ENCODE data around the gene ZDHHC18.
A peak's percentile ranks its signal among the peaks of the same experiment; 100 is the strongest.
"Not testable (repeated sequence)": the region's sequence is repeated elsewhere in the genome, so short reads cannot be mapped to it uniquely, and the experiment has no call there.

The ZDHHC18 gene

DNA sequence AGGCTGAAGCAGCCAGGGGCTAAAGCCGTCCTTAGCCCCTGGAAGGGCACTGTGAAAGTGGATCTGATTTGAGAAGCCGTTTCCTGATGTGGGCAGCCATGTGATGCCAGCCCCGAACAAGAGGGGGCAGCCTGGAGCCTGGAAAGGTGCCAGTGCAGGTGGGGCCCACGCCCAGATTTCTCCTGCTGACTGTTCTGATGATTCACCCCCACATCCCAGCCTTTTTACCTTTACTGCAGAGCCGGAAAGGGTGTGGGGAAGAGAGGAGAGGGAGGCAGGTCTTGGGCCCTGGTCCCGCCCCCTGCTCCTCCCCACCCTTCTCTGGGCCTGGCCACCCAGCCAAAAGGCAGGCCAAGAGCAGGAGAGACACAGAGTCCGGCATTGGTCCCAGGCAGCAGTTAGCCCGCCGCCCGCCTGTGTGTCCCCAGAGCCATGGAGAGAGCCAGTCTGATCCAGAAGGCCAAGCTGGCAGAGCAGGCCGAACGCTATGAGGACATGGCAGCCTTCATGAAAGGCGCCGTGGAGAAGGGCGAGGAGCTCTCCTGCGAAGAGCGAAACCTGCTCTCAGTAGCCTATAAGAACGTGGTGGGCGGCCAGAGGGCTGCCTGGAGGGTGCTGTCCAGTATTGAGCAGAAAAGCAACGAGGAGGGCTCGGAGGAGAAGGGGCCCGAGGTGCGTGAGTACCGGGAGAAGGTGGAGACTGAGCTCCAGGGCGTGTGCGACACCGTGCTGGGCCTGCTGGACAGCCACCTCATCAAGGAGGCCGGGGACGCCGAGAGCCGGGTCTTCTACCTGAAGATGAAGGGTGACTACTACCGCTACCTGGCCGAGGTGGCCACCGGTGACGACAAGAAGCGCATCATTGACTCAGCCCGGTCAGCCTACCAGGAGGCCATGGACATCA lies 36.5 kb downstream of the ZDHHC18 start, which contains the start of gene SFN:
Gene SFN, plus strand, starts transcription at position 369 of the 904 bp plus-strand sequence. Its CDS starts 64 bp downstream, at position 433.
- DNase-seq: peak; percentile 47

DNA sequence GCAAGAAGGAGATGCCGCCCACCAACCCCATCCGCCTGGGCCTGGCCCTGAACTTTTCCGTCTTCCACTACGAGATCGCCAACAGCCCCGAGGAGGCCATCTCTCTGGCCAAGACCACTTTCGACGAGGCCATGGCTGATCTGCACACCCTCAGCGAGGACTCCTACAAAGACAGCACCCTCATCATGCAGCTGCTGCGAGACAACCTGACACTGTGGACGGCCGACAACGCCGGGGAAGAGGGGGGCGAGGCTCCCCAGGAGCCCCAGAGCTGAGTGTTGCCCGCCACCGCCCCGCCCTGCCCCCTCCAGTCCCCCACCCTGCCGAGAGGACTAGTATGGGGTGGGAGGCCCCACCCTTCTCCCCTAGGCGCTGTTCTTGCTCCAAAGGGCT lies 37.2 kb downstream of the ZDHHC18 start:
- DNase-seq: no peak

DNA sequence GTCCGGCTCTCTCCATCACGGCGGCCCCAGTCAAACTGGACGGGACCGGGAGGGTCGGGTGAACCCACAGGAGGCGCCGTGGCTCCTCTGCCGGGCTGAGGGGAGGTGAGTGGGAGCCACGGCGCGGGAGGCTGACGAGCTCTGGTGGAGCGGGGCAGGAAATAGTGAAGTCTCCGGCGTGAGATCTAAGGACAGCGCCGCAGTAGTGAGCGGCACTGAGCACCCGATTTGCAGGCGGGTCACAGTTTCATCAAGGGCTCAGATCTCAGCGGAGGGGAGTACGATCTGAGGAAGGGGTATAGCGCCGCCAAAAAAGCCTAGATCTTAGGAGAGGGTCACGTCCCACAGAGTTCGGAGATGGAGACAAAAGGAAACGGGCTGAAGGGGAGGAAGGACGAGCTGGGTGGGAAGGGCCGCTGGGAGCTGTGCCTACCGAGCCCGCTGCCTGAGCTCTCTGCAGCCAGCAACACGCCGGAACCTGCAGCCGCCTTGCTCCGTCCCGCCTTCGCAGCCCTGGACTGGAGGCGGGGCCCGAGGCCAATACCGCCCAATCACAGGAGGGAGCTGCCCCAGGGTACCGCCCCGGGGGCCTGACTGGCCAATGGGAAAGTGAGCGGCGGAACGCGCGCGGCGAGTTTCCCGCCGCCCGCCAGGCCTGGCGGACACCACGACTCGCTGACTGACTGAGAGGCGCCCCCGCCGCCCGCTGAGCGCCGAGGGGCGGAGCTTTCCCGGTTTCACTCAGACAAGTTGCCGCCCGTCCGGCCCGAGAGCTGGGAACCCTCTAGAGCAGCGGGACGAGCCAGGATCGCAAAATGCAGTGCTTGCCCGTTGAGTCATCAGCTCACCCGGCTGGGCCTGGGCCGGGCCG lies 38.4 kb downstream of the ZDHHC18 start:
- DNase-seq: peak; percentile 40

DNA sequence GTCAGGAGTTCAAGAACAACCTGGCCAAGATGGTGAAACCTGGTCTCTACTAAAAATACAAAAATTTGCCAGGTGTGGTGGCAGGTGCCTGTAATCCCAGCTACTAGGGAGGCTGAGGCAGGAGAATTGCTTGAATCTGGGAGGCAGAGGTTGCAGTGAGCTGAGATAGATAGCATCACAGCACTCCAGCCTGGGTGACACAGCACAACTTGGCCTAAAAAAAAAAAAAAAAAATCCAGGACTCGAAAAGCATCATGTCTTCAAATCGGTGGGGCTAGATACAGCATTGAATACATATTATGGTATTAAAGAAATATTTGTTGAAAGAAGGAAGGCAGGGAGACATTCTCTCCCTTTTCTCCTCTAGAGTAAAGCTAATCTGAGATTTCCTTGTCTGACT lies 46.6 kb downstream of the ZDHHC18 start:
- DNase-seq: not testable (repeated sequence)

DNA sequence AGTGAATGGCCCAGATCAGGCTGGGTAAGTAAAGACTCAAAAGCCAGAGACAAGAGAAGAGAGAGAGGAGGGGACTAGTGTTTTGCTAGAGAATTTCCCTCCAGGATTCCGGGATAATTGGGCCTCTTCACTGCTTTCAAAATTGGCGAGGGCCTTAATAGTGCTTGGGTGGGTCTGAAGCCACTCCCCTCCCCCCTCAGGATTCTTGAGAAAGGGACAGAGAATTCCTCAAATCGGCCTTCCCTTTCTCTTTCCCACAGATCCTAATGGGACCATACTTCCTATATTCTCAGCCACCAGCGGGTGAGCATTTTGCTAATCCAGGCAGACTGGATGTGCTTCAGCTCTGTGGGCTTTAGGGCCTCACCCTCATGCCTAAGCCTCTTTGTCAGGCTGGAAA lies 48.4 kb downstream of the ZDHHC18 start:
- no peak for DNase-seq

DNA sequence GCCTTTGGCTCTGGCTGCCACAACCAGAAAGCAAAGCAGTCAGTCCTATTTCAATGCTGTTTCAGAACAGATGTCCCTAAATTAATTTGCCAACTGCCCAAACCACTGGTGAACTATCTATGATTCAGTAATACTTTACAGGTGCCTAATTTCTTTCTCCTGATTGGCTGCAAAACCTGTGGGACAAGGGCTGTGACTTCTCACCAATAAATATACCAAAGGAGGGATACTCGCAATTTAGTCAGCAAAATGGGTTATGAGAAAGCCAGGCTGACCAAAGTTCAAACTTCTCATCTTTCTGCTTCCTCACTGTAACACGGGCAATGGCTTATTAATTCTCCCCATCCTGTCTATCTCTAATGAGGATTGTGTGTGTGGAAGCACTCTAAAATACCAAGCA lies 50.8 kb downstream of the ZDHHC18 start:
- DNase-seq: no peak

DNA sequence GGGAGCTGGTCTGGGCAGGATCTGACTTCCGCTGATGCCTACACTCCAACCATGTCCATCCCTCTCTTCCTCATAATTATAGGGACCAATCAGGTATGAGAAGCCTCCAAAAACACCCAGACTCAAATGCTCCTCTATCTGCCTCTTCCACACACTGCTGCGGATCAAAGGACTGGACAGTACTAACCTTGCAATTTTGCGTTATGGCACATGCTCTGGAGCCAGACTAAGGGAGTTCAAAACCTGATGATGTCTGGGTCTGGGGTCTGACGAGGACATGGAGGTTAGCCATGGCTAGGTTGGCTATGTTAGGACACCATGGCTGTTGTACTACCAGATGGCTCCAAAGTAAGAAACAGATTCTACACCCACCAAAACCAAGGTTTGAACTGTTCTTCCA lies 53.3 kb downstream of the ZDHHC18 start:
- no peak for DNase-seq

DNA sequence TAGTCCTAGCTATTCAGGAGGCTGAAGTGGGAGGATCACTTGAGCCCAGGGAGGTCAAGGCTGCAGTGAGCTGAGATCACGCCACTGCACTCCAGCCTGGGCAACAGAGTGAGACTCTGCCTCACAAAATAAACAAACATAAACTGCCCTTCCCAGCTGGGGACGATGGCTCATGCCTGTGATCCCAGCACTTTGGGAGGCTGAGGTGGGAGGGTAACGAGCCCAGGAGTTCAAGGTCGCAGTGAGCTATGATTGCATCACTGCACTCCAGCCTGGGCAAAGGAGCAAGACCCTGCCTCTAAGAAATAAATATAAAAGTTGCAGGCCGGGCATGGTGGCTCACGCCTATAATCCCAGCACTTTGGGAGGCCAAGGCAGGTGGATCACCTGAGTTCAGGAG lies 55.1 kb downstream of the ZDHHC18 start:
- not testable (repeated sequence) for DNase-seq

DNA sequence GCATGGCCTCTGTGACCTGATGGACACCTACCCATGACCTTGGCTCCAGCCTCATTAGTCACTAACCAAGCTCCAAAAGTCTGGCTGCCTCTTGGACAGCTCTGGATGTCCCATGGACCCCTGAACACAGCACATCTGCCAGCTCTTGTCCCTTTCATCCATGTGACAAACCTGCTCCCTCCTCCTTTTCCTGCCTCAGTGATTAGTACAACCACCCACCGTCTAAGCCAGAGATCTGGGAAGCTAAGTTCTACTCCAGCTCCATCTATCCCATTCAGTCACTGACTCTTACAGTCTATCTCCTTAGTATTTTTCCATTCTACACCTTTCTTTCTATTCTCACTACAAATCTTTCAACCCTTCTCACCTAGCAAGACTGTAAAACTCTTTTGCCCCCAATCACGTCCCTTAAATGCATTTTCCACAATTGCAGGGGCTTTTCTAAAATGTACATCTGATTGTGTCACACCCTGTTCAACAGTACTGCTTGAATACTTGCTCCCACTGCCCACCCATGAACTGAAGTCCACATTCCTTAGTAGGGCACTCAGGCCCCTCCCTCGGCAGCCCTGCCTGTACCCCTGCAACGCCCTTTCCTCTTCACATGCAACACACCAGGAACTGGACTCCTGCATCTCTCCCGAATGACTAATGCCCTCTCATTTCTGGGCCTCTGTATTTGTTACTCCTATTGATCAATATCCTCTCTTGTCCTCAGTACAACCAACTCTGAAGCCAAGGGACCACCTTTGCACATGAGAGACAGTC lies 56.4 kb downstream of the ZDHHC18 start:
- no peak for DNase-seq

DNA sequence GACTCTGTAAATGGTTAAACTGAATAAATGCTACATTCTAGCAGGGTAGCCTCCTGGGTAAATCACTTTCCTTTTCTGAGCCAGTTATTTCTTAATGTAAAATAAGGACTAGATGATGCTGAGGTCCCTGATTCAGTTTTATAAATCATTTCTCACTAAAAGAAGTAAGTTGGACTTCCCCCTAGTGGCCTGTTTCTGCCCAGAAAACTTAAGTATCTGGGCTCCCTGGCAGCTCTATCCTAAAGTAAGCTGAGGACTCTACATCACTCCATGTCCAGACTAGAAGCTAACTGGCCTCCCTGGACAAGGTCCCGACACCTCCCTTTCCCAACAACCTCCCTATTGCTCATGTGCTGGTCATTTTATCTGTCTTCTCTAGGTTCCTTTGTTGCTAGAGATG lies 60.6 kb downstream of the ZDHHC18 start:
- DNase-seq: peak; percentile 51

DNA sequence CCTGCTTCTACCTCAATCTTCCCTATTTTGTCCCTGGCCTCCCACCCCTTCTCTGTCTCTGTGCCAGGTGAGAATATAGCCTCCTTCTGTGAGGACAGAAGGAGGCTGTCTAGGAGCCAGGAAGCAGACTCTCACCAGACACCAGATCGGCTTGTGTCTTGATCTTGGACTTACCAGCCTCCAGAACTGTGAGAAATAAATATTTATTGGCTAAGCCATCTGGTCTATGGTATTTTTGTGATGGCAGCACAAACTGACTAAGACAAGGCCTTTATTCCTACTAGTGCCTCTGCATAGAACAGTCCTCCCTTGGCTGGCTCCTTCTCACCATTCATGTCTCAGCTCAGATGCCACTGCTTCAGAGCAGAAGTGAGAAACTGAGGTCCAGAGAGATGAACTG lies 61.7 kb downstream of the ZDHHC18 start:
- no peak for DNase-seq

DNA sequence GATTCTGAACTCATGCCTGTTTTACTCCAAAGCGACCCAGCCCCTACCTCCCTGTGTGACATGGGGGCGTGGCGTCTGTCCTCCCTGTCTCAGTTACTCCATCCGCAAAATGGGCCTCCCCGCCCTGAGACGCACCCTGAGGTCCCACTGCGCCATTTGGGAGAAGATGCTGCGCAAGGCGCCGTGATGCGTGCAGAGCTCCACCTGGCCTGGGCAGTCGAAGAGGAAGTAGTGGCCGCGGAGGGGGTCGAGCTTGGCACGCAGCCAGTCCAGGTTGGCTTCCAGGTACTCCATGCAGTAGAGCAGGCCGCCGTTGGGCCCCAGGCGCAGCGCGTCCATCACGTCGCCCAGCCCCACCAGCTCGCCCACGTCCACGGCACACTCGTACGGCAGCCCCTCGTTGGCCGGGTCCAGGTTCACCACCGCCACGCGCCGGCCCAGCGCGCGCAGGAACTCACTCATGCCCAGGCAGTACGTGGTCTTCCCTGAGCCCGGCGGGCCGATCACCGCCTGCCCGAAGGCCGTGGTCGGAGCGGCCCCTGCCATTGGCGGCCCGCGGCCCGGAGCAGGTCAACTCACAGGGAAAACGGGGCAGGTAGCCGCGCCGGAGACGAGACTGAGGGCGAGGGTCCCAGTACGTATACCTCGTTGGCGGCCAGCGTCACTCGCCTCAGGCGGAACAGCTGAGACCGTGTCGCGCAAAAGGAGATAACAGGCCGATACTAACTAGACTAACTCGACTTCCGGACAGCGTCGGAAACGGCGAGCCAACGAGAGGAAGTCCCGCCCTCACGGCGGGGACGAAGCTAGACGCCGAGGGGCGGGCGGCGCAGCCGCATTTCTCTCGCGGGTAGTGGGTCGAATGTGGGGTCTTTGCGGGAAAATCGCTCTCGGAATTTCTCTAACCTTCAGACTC lies 63.3 kb downstream of the ZDHHC18 start, which contains the start of gene GPN2:
Gene GPN2, minus strand, starts transcription at position 733 of the 916 bp plus-strand sequence. Its CDS starts 187 bp downstream, at position 546.
- peak; percentile 72 for DNase-seq

DNA sequence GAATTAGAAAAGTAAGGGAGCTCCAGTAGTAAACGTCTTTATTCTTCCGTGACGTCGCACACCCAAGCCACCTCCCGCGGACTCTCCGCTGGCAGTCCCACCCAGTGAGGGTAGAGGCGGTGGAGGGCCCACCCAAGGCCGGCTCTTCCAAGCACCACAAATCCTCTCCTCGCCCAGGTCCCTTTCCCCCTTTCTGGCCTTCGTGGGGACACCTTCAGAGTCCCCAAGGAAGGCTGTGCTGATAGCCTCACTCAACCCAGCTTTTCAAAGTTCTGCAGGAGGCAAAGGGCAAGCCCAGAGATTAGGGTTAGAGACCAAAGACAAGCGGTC lies 63.9 kb downstream of the ZDHHC18 start:
- no peak for DNase-seq

DNA sequence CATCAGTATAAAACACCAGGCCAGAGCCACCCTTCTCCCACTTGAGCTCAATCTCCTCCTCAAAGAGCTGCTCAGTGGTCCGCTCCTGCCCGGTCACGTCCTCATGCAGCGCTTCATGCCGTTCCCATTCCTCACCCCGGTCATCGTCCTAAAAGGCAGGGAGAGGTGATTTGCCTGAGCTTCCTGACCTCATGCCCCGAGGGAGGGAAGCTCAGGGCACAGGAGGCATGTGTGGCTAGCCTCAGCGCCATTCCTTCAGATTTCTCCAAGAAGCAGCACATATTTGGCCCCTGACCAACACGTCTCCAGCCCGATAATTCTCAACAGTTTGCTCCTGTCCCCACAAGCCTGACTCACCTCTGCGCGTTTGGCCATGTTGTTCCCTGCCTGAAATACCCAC lies 67.8 kb downstream of the ZDHHC18 start:
- no peak for DNase-seq

DNA sequence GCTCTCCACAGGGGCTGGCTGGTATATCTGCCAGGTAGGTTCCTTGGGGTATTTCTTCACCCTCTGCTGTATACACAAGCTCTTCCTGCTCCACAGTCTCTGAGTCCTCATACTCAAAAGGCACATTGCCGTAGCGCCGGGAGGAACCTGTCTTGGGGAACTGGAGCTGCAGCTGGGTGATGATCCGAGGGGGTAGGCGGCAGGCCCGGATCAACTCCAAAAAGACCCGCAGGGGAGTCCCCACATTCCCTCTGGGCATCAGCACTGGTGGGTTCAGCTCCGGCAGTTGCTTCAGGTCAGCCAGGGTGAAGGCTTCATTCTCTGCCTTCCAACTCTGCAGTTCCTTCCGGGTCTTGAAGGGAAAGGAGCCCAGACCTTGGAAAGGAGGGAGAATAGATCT lies 70.9 kb downstream of the ZDHHC18 start:
- DNase-seq: no peak

DNA sequence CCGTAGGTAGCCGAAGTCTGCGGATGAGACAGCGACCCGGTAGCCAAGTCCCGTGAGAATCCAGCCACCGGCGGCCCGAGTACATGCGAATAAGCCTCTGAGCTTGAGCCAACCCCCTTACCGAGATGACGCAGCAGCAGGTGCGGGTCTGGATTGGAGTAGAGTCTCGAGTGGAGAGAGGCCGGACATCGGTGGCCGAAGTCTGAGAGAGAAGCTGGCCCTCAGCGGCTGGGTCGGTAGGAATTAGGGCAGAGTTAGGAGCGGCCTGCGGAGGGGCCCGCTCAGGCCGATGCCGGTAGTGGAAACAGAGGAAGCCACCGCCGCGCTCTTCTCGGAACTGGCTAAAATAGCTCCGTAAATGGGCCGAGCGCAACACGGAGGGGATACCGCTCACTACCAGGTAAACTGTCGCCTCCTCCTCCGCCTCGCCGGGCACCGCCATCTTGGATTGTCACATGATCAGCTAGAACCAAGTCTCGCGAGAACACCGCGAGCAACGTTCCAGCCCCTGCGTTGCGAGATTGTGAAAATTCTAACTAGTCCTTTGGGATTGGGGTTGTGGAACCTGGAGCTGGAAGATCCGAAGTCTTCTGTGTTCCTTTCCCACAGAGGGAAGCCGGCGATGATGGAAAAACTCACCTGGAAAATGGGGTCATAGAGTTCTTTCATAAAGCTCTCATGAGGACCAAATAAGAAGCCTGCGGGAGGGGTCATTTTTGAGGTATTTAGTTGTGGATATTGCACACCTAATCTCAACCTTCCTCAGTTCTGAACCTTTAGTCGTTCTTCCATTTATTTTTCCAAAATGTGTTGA lies 73.7 kb downstream of the ZDHHC18 start, which contains the start of gene GPATCH3:
Gene GPATCH3, minus strand, starts transcription at position 467 of the 814 bp plus-strand sequence. Its CDS starts 25 bp downstream, at position 442.
- peak; percentile 56 for DNase-seq

DNA sequence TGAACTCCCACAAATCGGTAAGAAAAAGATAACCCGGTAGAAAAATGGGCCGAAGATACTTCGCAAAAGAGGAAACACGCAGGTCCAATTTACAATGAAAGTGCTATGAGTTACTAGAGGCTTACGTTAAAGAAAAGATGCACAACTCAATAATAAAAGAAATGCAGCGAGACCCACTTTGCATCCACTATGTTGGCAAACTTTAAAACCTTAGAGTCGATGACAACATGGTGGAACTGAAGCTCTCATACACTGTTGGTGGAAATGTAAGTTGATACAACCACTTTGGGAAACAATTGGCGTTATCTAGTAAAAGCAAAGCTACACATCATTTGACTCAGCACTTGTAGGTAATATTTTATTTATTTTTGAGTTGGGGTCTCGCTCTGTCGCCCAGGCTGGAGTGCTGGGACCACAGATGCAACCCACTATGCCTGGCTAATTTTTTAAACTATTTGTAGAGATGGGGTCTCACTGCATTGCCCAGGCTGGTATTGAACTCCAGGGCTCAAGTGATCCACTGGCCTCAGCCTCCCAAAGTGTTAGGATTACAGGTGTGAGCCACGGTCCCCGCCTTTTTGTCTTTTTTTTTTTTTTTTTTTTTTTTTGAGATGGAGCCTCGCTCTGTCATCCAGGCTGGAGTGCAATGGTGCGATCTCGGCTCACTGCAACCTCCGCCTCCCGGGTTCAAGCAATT lies 74.5 kb downstream of the ZDHHC18 start:
- no peak for DNase-seq
